MM.1S (cell line): Measurements from ENCODE around the gene DRD3.

Source experiments
- DNase-seq: peaks from one replicate; pipeline ENCODE4 v3.0.0-alpha.2; 2015
- H2AFZ ChIP-seq: fragments of 300-600 bp; sonication (generic); 2 replicates; pipeline ENCODE4 v1.6.0; 2016; ENCODE audit warnings: antibody characterized with exemption, low read length
- H3F3A ChIP-seq: fragments of 300-600 bp; sonication (generic); 2 replicates; pipeline ENCODE4 v1.6.1; 2016; ENCODE audit warnings: mild to moderate bottlenecking, antibody characterized with exemption, low read length, moderate library complexity, mixed read lengths; ENCODE audit not compliant: insufficient read depth
- H3K27ac ChIP-seq: fragments of 300-600 bp; sonication (generic); 2 replicates; pipeline ENCODE4 v1.5.1; 2016; ENCODE audit warnings: mild to moderate bottlenecking, low read length
- H3K27me3 ChIP-seq: fragments of 300-600 bp; sonication (generic); replicated peaks from 2 replicates; pipeline ENCODE4 v1.6.0; 2016; ENCODE audit warnings: low read length; ENCODE audit not compliant: insufficient read depth
- H3K36me3 ChIP-seq: fragments of 300-600 bp; sonication (generic); replicated peaks from 2 replicates; pipeline ENCODE4 v1.6.1; 2016; ENCODE audit warnings: mild to moderate bottlenecking, low read length, mixed read lengths; ENCODE audit not compliant: insufficient read depth
- H3K4me1 ChIP-seq: fragments of 300-600 bp; sonication (generic); 2 replicates; pipeline ENCODE4 v1.6.1; 2016; ENCODE audit warnings: low read length, mixed read lengths
- H3K4me2 ChIP-seq: fragments of 300-600 bp; sonication (generic); 2 replicates; pipeline ENCODE4 v1.6.0; 2016; ENCODE audit warnings: low read depth, low read length
- H3K4me3 ChIP-seq: fragments of 300-600 bp; sonication (generic); 2 replicates; pipeline ENCODE4 v1.5.1; 2016; ENCODE audit warnings: low read length, mixed read lengths
- H3K79me2 ChIP-seq: fragments of 300-600 bp; sonication (generic); 2 replicates; pipeline ENCODE4 v1.6.1; 2016; ENCODE audit warnings: mixed run types, low read length, mixed read lengths
- H3K9ac ChIP-seq: fragments of 300-600 bp; sonication (generic); 2 replicates; pipeline ENCODE4 v1.6.1; 2016; ENCODE audit warnings: low read length, mixed read lengths
- H3K9me2 ChIP-seq: fragments of 300-600 bp; sonication (generic); replicated peaks from 2 replicates; pipeline ENCODE4 v1.6.1; 2016; ENCODE audit warnings: mild to moderate bottlenecking, low read length, mixed read lengths; ENCODE audit not compliant: insufficient read depth
- H3K9me3 ChIP-seq: fragments of 300-600 bp; sonication (generic); replicated peaks from 2 replicates; pipeline ENCODE4 v1.6.1; 2016; ENCODE audit warnings: mild to moderate bottlenecking, low read length, mixed read lengths; ENCODE audit not compliant: insufficient read depth
- H4K20me1 ChIP-seq: fragments of 300-600 bp; sonication (generic); 2 replicates; pipeline ENCODE4 v1.6.1; 2016; ENCODE audit warnings: mild to moderate bottlenecking, low read length, moderate library complexity, mixed read lengths; ENCODE audit not compliant: insufficient read depth
- EZH2 ChIP-seq: fragments of 300-600 bp; sonication (generic); optimal IDR thresholded peaks from 2 replicates; pipeline ENCODE3; 2017; ENCODE audit warnings: low read depth, mild to moderate bottlenecking, antibody characterized with exemption, low read length, mixed read lengths
- EZH2phosphoT487 ChIP-seq: fragments of 300-600 bp; sonication (generic); IDR thresholded peaks from 2 replicates; pipeline ENCODE4 v1.6.1; 2018; ENCODE audit warnings: antibody characterized with exemption, low read length
- TF ChIP-seq, protein P1 (sequence below): fragments of 300-600 bp; sonication (generic); IDR thresholded peaks from 2 replicates; pipeline ENCODE4 v1.5.1; 2016; ENCODE audit warnings: antibody characterized with exemption, low read length, mixed read lengths

DRD3 gene

DNA sequence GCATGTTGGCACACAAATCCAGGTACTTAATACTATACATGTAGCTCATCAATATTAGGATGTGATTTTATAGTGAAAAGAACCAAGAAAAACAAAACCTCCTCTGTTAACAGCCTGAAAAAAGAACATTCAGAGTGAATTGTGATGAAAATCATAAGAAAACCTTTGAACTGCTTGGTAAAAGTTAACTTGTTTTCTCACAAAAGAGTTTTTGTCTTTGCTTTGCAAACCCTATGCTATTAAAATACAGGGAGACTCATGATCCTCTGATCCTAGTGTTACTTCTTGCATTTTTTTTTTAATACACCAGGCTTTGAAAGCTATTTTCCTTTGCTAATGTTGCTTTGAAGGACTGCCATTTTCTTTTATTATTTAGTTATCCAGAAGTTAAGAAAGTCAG, 98.7 kb downstream of the DRD3 start:
- Histone ChIP-seq H3K36me3 (peaks cover 16% of the 10 kb centered on the region; the same call in 1 of the 2 replicates), H3K27ac (no peak overlapping the region), H2AFZ (no peak overlapping the region), H3K4me2 (no peak overlapping the region), H3K9ac (no peak overlapping the region), H3K4me1 (no peaks in the 10 kb centered on the region), H3K27me3 (no peaks in the 10 kb centered on the region), H3K9me3 (no peaks in the 10 kb centered on the region), H4K20me1 (no peaks in the 10 kb centered on the region), H3K9me2 (no peaks in the 10 kb centered on the region), H3K79me2 (no peaks in the 10 kb centered on the region), H3F3A (no peaks in the 10 kb centered on the region), H3K4me3 (no peak overlapping the region)
- TF ChIP-seq, protein P1, sequence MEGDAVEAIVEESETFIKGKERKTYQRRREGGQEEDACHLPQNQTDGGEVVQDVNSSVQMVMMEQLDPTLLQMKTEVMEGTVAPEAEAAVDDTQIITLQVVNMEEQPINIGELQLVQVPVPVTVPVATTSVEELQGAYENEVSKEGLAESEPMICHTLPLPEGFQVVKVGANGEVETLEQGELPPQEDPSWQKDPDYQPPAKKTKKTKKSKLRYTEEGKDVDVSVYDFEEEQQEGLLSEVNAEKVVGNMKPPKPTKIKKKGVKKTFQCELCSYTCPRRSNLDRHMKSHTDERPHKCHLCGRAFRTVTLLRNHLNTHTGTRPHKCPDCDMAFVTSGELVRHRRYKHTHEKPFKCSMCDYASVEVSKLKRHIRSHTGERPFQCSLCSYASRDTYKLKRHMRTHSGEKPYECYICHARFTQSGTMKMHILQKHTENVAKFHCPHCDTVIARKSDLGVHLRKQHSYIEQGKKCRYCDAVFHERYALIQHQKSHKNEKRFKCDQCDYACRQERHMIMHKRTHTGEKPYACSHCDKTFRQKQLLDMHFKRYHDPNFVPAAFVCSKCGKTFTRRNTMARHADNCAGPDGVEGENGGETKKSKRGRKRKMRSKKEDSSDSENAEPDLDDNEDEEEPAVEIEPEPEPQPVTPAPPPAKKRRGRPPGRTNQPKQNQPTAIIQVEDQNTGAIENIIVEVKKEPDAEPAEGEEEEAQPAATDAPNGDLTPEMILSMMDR, result no peak
- TF ChIP-seq EZH2 (no peak), EZH2phosphoT487 (no peak)
- DNase-seq, result no peak

DNA sequence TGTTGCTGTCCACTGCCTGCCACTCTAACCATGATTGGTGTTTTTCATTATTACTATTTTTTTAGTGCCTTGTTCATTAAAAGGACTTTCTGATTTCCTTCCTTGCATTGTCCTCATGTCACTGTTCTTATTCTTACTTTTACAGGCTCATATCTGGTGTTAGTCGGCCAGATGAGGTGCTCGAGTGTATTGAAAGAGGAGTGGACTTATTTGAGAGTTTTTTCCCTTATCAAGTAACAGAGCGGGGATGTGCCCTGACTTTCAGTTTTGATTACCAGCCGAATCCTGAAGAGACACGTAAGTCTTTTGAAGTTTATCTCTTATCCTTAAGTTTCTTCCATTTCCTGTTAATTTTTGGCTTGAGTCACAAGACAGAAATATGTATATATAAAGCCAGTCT, 99.1 kb downstream of the DRD3 start:
- Histone ChIP-seq H3K27ac (no peak overlapping the region), H3K36me3 (peaks cover 16% of the 10 kb centered on the region; the same call in 1 of the 2 replicates)

DNA sequence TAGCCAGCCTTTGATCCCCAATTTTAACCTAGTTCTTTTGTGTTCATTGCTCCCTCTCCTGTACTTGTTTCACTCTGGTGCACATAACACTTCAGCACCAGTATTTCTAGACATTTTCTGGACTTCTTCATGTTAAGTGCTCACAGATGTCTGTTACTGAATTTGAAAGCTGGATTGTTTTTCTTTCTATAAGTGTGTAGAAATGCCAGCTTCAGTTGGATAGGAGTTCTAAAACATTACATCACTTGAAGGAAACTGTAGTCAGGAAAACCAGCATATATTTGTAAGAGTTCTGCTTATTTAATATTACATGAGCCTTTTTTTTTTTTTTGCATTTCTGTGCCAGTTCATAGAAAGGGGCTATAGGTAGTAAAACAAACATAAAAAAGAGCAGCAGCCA, 100.7 kb downstream of the DRD3 start:
- H3K4me1 ChIP-seq, result no peaks in the 10 kb centered on the region
- no peak overlapping the region for H3K9ac ChIP-seq
- no peak overlapping the region for H3K27ac ChIP-seq
- no peaks in the 10 kb centered on the region for H3K9me3 ChIP-seq
- H3K4me3 ChIP-seq, result no peak overlapping the region
- H3K79me2 ChIP-seq, result no peaks in the 10 kb centered on the region
- no peaks in the 10 kb centered on the region for H3F3A ChIP-seq
- no peak overlapping the region for H2AFZ ChIP-seq
- H3K9me2 ChIP-seq, result no peaks in the 10 kb centered on the region
- no peak overlapping the region for H3K4me2 ChIP-seq
- DNase-seq, result no peak
- TF ChIP-seq EZH2, result no peak
- TF ChIP-seq, protein P1, result no peak
- TF ChIP-seq EZH2phosphoT487, result no peak
- H4K20me1 ChIP-seq, result no peaks in the 10 kb centered on the region
- peaks cover 20% of the 10 kb centered on the region; the same call in 1 of the 2 replicates for H3K36me3 ChIP-seq
- no peaks in the 10 kb centered on the region for H3K27me3 ChIP-seq

More for the DNA sequence above, 99.1 kb downstream of the DRD3 start:
- TF ChIP-seq EZH2, result no peak
- TF ChIP-seq EZH2phosphoT487, result no peak
- TF ChIP-seq, protein P1, result no peak
- Histone ChIP-seq H3K4me3 (no peak overlapping the region), H3K9ac (no peak overlapping the region), H2AFZ (no peak overlapping the region), H3F3A (no peaks in the 10 kb centered on the region), H3K9me2 (no peaks in the 10 kb centered on the region), H3K4me2 (no peak overlapping the region), H4K20me1 (no peaks in the 10 kb centered on the region), H3K79me2 (no peaks in the 10 kb centered on the region), H3K9me3 (no peaks in the 10 kb centered on the region), H3K27me3 (no peaks in the 10 kb centered on the region), H3K4me1 (no peaks in the 10 kb centered on the region)
- DNase-seq, result no peak
